Measurements from ENCODE around the gene KRT6C.

KRT6C gene

GRCh38 chr12:52434081-52434733, 39.4 kb downstream of the KRT6C start, which contains the start of gene KRT75:
Gene KRT75, minus strand, starts transcription at chr12:52434371. Its CDS starts 67 bp downstream, at chr12:52434304.
- DNase-seq = no peak

GRCh38 chr12:52433501-52434080, 40.0 kb downstream of the KRT6C start:
- DNase-seq = no peak

GRCh38 chr12:52432559-52433207, 40.9 kb downstream of the KRT6C start:
- DNase-seq = no peak

GRCh38 chr12:52428121-52428520, 45.5 kb downstream of the KRT6C start:
- DNase-seq = no peak

GRCh38 chr12:52427083-52427482, 46.5 kb downstream of the KRT6C start:
- DNase-seq = no peak

GRCh38 chr12:52426034-52426433, 47.6 kb downstream of the KRT6C start:
- no peak for DNase-seq

GRCh38 chr12:52425466-52425865, 48.1 kb downstream of the KRT6C start:
- no peak for DNase-seq

GRCh38 chr12:52423661-52424500, 49.7 kb downstream of the KRT6C start:
- no peak for DNase-seq

GRCh38 chr12:52423035-52423434, 50.6 kb downstream of the KRT6C start:
- DNase-seq = no peak

GRCh38 chr12:52419656-52420055, 53.9 kb downstream of the KRT6C start:
- no peak for DNase-seq

- no peak for DNase-seq
Measured at GRCh38 chr12:52418576-52419110, 55.0 kb downstream of the KRT6C start.
